GM19452 (cell line): ENCODE measurements around the gene ADGRL1.
"Not testable (repeated sequence)": the region's sequence is repeated elsewhere in the genome, so short reads cannot be mapped to it uniquely, and the experiment has no call there.

Source experiments
- ATAC-seq: cut with Tn5 transposase; IDR thresholded peaks from one replicate; pipeline ENCODE4 v1.9.1; 2021; ENCODE audit not compliant: unreplicated experiment

ADGRL1 gene

GRCh38 chr19:14164082-14164481 lies 41.9 kb downstream of the ADGRL1 start:
- no peak for ATAC-seq

DNA sequence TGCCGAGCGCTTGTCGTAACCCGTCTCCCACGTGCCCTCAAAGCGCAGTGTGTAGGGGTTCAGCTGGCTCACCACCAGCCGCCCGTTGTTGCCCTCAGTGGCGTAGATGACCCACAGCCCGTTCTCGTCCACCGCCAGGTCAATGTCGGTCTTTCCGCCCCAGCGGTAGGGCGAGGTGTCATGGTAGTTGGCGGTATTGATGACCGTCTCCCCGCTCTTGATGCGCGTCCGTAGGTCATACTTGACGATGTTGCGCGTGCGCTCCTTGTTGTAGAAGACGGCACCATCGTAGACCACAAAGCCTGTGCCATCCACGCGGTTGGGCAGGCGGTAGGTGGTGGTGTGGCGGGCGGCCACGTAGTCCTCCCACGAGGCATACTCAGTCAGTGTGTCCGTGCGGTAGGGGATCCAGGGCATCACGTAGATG lies 43.1 kb downstream of the ADGRL1 start:
- no peak for ATAC-seq

DNA sequence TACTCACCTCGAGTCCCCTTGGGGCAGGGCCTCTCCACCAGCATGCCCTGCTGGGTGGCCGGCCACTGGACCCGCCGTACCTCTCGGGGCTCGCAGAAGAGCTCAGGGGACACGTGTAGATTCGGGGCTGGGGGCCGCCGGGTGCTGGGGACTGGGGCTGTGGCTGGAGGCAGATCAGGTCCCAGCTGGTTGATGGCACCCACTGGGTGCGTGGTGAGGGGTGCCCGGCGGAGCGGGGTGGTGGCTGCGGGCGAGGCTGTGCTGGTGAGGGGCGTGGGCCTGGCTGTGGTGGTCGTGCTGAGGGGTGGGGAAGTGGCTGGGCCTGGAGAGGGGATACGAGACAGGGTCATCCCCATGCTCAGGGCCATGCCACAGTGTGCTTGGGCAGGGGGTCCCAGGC lies 44.7 kb downstream of the ADGRL1 start:
- ATAC-seq: no peak

- no peak for ATAC-seq
Observed at GRCh38 chr19:14160017-14160703, 45.8 kb downstream of the ADGRL1 start.

DNA sequence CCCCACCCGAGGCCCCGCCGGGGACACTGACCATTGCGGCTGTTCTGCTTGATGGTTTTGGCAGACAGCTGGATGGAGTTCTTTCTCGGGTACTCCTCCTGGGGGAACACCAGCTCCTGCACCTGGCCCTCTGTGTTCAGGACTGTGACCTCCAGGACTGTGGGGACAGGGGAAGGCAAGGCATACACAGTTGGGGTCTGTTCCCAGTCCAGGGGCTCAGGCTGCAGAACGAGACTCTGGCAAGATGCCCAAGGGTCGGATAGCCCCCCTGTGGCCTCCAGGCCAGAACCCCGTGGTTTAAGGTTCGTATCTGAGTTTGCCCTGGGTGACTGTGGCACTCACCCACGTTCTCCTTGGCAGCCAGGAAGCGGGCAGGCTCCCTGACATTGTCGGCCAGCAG lies 46.9 kb downstream of the ADGRL1 start:
- ATAC-seq: no peak

GRCh38 chr19:14158276-14159023 lies 47.5 kb downstream of the ADGRL1 start:
- ATAC-seq: no peak

DNA sequence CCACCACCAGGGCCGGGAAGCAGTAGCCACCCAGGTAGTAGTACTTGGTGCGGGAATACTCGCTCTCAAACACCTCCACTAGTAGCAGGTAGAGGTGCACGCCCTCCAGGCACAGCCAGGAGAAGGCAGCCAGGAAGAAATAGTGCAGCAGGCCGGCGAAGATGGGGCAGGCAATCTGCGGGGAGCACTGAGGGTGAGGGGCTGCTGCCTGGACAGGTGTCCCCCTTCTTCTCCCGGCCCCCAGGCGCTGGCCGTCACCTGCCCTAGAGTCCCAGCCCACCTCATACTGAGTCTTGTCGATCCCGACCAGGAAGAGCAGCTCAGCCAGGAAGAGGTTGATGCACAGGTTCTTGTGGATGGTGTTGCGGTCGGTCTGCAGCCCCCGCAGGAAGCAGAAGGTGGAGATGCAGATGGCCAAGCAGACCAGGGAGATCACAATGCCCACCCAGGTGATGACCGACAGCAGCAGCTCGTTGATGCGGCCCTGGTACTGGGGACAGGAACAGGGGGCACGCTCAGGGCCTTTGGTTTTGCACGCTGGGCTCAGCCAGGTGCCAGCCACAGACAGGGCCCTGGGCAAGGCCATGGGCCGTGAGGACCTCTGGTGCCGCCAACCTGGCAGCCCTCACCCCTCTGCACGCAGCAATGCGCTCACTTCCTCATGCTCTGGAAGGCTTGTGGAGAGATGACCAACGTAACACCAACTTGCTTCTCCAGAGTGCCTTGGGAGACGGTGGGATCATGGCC lies 48.8 kb downstream of the ADGRL1 start:
- ATAC-seq: no peak

- ATAC-seq: no peak
Observed at GRCh38 chr19:14156122-14156521, 49.8 kb downstream of the ADGRL1 start.

DNA sequence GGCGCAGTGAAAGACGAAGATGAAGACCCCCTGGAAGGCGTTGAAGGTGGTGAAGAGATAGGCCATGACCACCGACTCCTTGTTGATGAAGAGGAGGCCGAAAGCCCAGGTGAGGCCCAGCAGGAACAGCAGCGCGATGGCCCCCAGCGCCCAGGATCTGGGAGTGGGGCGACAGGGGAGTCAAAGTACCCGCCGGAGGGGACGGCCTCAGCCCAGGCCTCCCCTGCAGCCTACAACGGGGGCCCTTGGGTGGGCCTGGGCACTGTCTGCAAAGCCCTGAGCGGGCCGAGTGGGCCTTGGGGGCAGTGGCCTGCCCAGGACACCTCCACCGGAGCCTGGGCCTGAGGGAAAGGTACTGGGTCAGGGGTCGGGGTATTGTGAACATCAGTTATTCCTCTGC lies 50.6 kb downstream of the ADGRL1 start:
- no peak for ATAC-seq

- ATAC-seq: no peak
Observed at GRCh38 chr19:14152713-14153112, 53.3 kb downstream of the ADGRL1 start.

GRCh38 chr19:14150770-14151661 lies 55.0 kb downstream of the ADGRL1 start:
- ATAC-seq: no peak

GRCh38 chr19:14150041-14150769 lies 55.8 kb downstream of the ADGRL1 start:
- ATAC-seq: no peak

- ATAC-seq: no peak
Observed at GRCh38 chr19:14149509-14149994, 56.4 kb downstream of the ADGRL1 start.

DNA sequence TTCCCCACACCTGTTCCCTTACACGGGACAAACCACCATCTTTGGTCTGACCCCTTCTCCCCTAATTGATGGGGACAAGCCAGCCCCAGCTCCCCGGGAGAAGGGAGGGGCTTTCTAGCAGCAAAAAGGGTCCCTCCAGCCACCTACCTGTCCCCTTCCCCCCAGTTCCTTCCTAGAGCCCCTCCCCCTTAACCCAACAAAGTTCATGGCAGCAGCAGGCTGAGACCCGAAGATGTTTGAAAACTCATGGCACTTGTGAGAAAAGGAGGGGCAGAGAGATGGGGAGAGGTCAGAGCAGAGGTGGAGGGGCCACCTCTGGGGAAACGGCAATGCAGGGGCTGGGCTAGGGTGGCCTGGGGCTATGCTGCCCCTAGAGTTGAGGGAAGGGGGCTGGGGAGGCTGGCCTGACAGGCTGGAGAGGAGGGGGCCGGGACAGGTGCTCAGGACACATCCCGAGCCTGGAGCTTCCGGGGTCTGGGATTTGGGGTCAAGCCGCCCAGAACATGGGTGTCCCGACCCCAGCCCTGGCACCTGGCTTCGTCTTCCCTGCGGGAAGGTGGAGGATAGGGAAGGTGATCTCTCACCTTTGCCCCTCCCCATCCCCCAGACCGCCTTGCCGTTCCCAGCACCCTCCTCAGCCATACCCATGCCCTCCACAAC lies 57.1 kb downstream of the ADGRL1 start:
- ATAC-seq: no peak

DNA sequence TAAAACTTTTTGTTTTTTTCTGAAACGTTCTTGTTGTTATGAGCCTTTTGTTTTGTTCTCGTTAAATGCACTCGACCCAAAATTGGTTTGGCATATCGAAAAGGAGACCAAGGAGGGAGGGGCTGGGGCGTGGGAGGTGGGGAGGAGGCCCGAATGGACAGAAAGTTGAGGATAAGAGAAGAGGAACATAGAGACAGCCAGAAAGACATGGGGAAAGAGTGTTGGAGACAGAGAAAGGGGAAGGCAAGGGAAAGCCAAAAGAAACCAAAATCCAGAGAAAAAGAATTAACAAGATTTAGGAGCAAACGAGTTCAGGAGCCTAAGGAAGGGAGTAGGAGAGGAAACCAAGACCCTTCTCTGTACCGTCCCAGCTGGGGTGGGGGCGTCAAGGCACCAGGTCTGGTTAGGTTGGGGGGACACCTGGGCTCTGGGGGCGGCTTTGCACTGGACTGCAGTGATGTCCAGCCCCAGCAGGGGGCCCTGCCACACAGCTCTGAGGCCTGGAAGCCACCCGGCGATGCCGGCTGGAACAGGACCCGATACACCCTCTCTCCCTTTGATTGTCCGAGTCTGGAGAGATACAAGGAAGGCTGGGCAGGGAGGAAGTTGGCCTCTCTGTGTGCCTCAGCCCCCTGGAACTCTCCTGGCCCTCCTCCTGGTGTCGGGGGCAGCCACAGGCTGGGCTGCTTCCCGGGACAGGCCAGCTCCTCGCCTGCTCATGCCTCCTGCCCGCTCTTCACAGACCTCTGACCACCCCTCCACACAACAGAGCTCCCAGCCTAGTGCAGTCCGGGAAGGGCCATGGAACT lies 58.0 kb downstream of the ADGRL1 start:
- ATAC-seq: no peak

- no peak for ATAC-seq
Observed at GRCh38 chr19:14146789-14147216, 59.2 kb downstream of the ADGRL1 start.

GRCh38 chr19:14146169-14146568 lies 59.8 kb downstream of the ADGRL1 start:
- ATAC-seq: not testable (repeated sequence)

- no peak for ATAC-seq
Observed at GRCh38 chr19:14145381-14145780, 60.6 kb downstream of the ADGRL1 start.
